ENCODE data around the gene RANBP1.

DNA sequence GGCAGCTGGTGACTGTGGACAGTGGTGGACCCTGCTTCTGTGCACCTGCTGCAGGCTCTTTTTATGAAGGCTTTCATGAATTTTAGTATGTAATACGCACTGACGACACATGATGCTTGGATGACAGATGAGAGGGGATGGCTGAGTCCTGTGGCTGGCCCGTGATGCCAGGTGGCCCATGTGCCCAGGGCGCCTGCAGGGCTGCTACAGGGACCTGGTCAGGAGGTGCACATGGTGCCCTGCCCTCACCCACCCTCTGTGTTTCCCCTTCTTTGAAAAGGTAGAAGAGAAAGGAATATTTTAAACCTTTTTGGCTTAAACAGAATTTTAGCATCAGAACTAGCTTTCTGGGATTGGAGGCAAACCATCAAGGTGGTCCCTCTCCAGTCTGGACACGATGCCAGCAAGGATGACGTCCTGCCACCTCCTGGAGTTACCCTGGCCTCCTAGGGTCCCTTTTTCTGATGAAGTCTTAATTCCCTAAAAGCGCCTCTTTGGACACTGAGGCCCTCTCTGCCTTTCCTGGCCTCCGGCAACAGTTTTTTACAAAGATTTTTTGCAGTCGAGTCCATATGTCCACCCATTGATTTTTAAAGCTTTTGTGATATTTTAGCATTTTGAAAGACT is 5.4 kb upstream of the RANBP1 start:
- TF ChIP-seq, protein P1, sequence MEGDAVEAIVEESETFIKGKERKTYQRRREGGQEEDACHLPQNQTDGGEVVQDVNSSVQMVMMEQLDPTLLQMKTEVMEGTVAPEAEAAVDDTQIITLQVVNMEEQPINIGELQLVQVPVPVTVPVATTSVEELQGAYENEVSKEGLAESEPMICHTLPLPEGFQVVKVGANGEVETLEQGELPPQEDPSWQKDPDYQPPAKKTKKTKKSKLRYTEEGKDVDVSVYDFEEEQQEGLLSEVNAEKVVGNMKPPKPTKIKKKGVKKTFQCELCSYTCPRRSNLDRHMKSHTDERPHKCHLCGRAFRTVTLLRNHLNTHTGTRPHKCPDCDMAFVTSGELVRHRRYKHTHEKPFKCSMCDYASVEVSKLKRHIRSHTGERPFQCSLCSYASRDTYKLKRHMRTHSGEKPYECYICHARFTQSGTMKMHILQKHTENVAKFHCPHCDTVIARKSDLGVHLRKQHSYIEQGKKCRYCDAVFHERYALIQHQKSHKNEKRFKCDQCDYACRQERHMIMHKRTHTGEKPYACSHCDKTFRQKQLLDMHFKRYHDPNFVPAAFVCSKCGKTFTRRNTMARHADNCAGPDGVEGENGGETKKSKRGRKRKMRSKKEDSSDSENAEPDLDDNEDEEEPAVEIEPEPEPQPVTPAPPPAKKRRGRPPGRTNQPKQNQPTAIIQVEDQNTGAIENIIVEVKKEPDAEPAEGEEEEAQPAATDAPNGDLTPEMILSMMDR (conservative IDR thresholded peaks at IDR 0.05), result no peak
- TF ChIP-seq EZH2 (IDR thresholded peaks at IDR 0.05; ENCODE audit: low read depth), result no peak
